ENCODE data around the gene FAHD1.
"Not testable (repeated sequence)": the region's sequence is repeated elsewhere in the genome, so short reads cannot be mapped to it uniquely, and the experiment has no call there.

FAHD1 gene

DNA sequence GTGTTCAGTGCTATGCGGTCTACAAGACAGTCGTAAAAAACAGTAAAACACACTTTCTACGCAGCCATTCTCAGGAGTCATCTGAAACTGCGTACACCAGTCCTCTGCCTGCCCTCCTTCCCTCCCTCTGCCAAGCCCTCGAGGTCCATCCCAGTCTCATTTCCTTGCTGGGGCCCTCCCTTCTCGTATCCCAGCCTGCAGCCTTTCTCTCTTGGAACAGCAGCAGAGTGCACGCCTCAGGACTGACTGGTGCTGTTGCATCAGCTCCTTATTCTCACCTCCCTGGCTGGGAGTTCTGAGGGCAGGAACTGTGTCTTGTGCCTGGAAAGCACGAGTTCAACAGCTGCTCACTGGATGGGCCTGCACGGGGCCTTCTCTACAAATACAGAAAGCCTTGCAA is 12.5 kb downstream of the FAHD1 start:
- DNase-seq (ENCODE audit: low read depth in 3 of 3, low spot score in 1 of 3), result no peak

DNA sequence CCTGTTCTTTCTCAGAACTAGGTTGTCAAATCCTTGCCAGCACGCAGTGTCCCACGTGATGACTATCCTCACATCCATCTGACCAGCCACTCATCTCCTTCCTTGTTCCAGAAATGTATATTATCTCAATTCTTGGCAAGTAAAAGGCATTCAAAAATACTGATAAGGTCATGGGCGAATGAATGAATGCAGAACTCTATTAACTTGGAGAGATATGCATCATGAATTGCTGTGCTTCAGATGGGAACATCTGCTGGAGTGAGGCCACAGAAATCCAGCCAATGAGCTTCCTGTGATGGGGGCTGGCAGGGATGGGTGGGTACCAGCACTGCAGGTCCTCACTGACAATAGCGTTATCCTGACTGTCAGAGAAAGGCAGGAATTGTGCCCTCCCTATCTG is 19.0 kb downstream of the FAHD1 start:
- DNase-seq (ENCODE audit: low read depth in 3 of 3, low spot score in 1 of 3), result no peak

DNA sequence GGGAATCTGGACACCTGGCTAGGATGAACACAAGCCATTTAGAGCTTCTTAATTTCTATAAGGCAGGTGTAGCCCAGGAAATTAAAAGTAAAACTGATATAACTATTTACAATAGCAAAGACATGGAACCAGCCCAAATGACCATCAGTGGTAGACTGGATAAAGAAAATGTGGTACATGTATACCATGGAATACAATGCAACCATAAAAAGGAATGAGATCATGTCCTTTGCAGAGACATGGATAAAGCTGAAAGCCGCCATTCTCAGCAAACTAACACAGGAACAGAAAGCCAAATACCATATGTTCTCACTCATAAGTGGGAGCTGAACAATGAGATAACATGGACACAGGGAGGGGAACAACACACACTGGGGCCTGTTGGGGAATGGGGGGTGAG is 19.4 kb downstream of the FAHD1 start:
- DNase-seq (ENCODE audit: low read depth in 3 of 3, low spot score in 1 of 3), result no peak

DNA sequence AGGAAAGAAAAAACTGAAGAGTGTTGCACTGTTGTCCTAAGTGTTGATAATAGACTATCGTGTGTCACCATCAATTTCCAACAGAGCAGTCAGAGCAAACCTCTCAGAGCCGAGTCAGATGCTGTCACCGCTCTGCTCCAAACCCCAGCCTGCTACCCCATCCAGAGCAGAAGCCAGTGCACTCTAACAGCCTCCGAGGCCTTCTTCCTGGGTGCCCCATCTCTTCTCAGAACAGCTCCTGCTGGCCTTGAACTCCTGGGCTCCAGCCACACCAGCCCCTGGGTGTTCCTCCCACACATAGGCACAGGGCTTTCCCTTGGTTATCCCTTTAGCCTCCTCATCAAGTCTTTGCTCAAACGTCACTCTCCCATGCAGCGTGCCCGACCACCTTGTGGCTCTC is 24.0 kb downstream of the FAHD1 start:
- no peak for DNase-seq (ENCODE audit: low read depth in 3 of 3, low spot score in 1 of 3)

DNA sequence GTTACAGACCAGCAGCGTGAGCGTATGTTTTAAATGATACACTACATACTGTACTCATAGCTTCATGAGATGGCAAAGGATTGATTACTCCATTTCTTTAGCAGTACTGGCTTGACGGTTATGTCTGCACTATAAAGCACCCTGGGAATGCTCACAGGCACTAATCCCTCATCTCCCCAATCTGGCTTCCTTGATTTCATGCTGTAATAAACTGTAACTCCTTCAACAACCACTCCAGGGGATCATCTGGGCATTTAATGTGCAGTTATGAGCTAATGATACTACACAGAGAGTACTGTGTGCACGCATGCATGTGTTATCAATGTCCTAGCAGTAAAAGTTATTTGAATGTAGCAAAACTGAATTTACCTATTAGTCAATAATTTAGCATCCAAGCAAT is 24.8 kb downstream of the FAHD1 start:
- no peak for DNase-seq (ENCODE audit: low read depth in 3 of 3, low spot score in 1 of 3)

DNA sequence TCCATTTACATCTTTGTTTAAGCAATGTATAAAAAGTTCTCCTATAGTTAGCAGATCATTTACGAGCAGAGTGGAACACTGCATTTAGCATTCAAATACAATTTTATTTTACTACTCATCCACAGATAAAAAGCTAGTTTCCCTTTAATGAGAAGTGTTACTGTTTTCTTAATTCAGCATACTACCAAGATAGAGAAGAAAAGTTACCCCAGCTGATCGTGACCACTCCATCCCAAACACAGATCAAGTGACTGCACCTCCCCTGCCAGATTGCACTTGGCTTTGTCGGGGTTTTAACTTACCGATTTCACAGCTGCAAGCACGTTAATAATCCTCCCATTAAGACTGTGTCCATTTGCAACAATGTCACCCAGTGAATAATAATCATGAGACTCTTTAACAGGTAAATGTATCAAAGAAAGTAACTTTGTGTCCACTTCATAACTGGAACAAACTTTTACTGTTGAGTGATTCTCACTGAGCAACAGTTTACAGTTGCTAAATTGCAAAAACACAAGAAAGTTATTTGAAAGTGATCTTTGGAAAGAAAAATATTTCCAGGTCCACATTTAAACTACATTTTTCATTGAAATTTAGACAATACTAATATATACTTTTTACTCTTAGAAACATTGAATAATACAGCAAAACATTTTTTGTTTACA is 30.6 kb downstream of the FAHD1 start:
- no peak for DNase-seq (ENCODE audit: low read depth in 3 of 3, low spot score in 1 of 3)

DNA sequence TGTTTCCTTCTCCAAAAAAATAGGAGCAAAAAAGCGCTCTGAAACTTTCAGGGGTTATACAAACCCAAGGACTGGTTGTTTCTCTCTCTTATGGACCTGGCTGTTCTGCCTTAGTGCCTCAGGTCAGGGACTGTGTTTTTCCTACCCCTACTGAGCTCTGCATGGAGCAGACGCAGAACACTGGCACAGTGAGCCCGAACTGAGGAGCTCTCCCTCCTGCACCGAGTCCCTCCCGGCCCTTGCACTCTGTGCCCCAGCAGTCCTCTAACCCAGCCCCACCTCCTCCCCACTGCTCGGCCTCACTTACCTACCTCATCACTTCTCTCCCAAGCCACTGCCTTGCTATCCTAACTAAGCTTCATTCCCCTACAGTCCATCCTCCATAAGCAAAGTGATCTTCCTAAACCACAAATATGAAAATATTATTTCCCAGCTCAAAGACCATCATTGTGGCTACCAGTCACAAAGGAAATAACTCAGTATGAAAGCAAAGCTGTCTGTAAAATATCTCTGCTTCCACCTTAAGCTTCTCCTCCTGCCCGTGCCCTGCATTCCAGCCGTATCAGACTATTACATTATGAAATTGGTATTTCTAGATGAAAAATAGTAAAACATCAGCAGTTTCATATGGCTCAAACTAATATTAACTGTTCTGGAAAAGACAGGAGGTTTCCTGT is 31.3 kb downstream of the FAHD1 start:
- DNase-seq (ENCODE audit: low read depth in 3 of 3, low spot score in 1 of 3), result no peak

DNA sequence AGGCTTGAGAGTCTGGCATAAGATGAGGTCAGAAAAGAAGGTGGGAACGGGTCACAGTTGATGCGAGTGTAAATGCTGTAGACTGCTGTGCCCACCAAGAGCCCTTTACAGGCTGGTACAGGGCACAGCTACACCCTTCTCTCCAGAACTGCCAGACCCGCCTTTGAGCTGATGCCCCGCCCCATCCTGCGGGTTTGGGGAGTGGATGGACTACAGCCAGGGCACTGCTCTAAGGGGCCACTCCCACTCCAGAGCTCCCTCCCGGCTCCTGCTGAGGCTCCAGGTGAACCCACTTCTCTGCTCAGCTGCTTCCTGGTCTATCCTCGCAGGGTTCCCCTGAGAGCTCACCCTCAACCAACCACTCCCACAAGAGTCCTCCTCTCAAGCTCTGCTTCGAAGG is 32.6 kb downstream of the FAHD1 start:
- no peak for DNase-seq (ENCODE audit: low read depth in 3 of 3, low spot score in 1 of 3)

DNA sequence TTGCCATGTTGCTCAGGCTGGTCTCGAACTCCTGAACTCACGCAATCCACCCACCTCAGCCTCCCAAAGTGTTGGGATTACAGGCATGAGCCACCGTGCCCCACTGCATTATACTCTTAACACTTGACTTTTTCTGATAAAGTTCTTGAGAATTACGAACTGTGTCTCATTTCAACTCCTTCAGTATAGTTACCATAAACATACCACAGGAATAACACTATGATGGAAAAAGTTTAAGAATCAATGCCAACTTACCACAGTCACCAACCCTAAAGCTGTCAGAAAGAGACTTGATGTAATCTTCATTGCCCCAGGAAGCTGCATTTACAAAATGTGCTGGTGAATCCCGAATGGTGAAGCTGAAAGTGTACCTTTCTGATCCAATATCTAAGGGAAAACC is 34.7 kb downstream of the FAHD1 start:
- DNase-seq (ENCODE audit: low read depth in 3 of 3, low spot score in 1 of 3), result no peak

DNA sequence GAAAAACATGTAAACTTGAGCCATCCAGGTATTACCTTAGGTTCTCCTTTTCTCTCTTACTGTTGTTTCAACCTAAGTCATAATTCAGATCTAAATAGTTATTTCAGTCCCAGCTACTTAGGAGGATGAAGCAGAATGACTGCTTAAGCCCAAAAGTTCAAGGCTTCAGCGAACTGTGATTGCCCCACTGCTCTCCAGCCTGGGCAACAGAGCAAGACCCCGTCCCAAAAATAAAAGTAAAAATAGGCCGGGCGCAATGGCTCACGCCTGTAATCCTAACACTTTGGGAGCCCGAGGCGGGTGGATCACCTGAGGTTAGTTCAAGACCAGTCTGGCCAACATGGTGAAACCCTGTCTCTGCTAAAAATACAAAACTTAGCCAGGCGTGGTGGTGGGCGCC is 35.4 kb downstream of the FAHD1 start:
- no peak for DNase-seq (ENCODE audit: low read depth in 3 of 3, low spot score in 1 of 3)

DNA sequence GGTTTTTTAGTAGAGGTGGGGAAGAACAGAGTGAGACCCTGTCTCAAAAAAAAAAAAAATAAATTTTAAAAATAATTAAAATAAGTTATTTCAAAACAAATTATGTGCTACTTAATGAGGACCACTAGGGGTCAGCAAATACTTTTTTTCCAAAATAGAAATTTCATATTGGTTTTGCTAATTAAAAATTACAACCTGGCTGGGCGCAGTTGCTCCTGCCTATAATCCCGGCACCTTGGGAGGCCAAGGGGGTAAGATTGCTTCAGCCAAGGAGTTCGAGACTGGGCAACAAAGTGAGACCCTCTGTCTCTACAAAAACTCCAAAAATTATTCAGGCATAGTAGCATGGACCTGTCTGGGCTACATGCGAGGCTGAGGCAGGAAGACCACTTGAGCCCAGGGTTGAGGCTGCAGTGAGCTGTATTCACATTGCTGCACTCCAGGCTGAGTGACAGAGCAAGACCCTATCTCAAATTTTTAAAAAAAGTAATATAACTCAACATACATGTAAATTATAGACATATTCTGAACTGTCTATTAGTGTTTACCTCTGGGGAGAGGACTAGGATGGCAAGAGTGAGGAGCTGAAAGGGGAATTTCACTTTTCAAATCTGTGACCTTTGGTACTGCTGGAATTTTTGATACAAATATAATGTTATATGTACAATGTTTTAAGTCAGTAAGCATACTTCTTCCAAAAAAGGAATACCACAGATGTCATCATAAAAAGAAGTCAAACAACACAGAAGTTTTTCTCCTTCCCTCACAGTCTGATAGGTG is 36.9 kb downstream of the FAHD1 start:
- no peak for DNase-seq (ENCODE audit: low read depth in 3 of 3, low spot score in 1 of 3)

DNA sequence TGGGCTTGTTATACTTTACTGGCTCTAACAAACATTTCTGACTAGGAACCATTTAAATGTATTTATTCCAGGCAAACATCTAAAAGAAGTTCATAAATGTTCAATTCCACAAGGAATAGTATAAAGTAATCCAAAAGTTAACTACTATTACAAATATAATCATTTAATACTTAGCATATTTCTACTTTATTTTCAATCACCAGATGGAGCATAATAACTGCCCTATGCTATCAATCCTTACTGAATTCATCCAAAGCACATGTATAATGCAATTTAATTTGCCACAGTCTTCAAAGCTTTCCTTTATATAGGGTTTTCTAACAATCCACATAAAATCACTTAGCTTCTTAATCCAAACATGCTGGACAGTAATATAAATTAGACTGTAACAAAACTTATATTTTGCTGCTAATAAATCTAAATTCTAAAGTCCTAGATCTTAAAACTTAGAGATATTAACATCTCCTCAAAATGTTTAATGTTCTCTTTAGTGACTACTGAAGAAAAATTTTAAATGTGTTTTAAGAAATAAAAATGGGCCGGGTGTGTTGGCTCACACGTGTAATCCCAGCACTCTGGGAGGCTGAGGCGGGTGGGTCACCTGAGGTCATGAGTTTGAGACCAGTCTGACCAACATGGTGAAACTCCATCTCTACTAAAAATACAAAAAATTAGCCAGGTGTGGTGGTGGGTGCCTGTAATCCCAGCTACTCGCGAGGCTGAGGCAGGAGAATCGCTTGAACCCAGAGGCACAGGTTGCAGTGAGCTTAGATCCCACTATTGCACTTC is 39.1 kb downstream of the FAHD1 start:
- no peak for DNase-seq (ENCODE audit: low read depth in 3 of 3, low spot score in 1 of 3)

DNA sequence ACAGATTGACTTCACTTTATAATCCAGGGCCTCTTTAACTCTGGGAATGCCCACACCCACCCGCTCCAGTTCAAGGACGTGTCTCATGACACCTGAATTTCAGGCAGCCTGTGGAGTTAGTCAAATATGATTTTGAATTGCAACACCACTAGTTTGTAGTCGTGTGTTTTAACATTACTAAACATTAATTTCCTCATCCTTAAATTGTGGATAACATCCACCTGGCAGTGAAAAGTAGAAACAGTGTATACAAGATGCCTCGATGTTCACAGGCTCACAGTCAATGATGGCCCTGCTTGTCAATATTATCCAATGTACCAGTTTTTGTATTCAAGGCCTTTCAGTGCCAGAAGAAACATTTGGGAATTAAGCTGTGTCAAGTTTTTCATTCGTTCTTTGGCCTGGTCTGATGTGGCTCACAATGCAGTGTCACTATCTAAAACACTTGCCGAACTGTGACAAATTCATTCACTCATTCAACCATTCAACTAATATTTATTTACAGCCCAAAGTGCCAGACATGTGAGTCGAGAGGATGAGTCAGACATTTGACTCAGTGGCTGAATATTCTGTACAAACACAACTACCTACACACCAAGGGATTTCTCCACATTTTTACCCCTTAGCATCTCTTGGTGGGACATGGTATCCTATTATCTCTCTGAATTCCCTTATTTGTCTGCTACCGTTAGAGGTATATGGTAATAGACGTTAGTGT is 43.5 kb downstream of the FAHD1 start:
- DNase-seq (ENCODE audit: low read depth in 3 of 3, low spot score in 1 of 3), result no peak

DNA sequence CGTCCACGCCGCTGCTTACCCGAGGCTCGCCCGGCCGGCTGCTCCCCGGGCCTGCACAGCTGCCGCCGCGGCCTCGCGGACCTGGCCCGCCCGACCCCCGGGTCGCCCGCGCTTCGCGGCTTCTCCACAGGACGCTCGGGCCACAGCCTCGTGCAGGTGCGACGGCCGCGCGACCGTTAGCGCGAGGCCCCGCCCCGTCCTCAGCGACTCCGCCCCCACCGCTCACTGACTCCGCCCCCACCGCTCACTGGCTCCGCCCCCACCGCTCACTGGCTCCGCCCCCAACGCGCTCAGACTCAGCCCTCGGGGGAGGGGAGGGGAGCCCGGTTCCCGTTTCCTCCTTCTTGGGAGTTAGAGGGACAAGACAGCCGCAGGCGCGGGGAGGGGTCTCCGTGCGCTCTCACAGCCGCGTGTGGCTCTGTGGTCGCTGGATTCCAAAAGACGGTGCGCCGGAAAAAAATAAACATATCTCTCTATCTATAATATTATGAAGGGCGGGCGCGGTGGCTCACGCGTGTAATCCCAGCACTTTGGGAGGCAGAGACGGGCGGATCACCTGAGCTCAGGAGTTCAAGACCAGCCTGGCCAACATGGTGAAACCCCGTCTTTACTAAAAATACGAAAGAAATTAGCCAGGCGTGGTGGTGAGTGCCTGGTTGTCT is 45.1 kb downstream of the FAHD1 start, which contains the start of gene MEIOB:
MEIOB (minus strand) TSS at position 191 of the 662 bp plus-strand sequence. CDS start 3,989 bp downstream, outside the sequence.
- DNase-seq (ENCODE audit: low read depth in 3 of 3, low spot score in 1 of 3), result peak in 1 of 3 donors; percentile 41

DNA sequence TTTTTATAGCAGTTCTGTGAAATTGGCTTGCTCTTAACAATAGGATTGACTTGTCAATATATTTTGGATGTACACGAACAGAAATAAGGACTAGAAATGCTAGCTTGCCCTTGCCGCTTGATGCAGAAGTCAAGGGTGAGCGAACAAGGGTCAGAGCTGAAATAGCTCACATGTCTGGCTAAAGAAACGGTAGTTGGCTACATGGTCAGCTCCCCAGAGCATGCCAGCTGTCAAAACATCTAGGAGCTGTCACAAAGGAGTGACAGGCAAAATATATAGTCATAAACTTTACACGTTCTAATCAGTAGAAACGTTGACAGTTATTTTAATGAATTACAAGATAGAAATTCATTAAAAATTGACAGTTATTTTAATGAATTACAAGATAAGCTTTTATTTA is 47.8 kb downstream of the FAHD1 start:
- no peak for DNase-seq (ENCODE audit: low read depth in 3 of 3, low spot score in 1 of 3)

DNA sequence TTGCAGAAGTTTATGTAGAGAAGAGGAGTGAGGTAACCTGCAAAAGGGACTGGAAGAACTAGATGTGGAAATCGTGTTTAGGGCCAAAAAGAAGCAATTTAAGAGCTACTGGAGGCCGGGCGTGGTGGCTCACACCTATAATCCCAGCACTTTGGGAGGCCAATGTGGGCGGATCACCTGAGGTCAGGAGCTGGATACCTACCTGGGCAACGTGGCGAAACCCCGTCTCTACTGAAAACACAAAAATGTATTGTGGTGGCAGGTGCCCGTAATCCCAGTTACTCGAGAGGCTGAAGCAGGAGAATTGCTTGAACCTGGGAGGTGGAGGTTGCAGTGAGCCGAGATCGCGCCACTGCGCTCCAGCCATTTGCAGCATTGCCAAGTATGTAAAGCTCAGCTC is 49.1 kb downstream of the FAHD1 start:
- not testable (repeated sequence) for DNase-seq (ENCODE audit: low read depth in 3 of 3, low spot score in 1 of 3)

DNA sequence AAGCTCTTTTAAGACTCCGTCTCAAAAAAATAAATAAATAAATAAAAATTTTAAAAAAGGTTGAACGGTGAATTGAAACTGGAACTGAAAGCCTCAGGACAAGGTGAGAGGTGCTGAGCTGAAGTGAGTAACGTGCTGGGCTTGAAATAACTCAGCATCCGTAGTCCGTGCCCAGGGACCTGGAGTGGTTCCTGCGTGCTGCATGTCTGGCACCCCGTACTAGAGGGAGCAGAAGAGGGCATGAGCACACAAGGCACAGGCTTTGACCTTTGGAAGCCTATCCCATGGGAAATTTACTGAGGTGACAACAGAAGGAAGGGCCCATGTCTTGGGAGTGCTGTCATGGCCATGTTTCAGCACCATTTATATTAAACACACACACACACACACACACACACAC is 49.5 kb downstream of the FAHD1 start:
- no peak for DNase-seq (ENCODE audit: low read depth in 3 of 3, low spot score in 1 of 3)

DNA sequence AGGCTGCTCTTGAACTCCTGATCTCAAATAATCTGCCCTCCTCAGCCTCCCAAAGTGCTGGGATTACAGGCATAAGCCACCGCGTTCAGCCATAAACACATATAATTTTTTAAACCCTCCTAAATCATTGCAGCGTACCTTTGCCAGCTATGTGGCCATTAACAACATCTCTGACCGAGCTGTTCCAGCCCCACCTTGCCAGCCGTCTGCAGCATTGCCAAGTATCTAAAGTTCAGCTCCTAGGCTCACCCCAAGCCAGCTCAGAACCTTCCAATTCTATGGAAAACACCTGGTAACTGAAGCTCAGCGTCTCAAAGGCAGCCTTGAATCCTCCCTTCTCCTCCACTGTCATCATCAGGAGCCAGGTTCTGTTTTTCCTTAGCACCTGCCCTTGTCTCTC is 50.1 kb downstream of the FAHD1 start:
- no peak for DNase-seq (ENCODE audit: low read depth in 3 of 3, low spot score in 1 of 3)

DNA sequence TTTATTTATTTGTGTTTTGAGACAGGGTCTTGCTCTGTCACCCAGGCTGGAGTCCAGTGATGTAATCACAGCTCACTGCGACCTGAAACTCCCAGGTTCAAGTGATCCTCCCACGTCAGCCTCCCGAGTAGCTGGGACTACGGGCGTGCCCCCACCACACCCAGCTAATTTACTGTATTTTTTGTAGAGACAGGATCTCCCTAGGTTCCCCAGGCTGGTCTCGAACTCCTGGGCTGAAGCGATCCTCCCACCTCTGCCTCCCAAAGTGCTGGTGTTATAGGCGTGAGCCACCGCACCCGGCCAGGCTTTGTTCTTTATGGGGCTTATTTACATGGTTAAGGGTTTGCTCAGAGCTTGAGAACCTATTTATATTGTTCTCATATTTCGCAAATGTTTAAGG is 50.8 kb downstream of the FAHD1 start:
- DNase-seq (ENCODE audit: low read depth in 3 of 3, low spot score in 1 of 3), result no peak

DNA sequence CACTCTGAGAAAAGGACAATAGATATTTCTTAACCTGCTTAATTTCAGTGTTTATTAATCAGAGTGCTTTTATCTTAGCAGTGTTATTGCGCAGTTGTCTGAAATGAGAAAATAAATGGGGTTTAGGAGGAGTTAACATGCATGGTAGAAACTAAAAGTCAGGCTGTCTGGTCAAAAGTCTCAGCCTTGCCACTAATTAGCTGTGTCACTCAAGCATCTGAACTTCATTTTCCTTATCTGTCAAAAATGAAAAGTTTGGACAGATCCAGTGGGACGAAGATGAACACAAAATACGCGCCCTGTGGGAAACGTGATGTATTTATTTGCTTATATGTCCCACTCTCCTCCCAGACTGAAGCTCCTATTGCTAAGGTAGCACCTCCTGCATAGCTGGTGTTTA is 51.2 kb downstream of the FAHD1 start:
- no peak for DNase-seq (ENCODE audit: low read depth in 3 of 3, low spot score in 1 of 3)

Measured in stimulated activated CD4-positive, alpha-beta T cell treated with anti-CD3 and anti-CD28 coated beads, TNF-alpha, amount 100 ng/mL, for 1 hour (primary cell).